Psoas muscle (tissue), 8 donors: ENCODE data around the gene CCDC97. TPM values are rescaled to one million over a fixed set of nuclear protein-coding genes. Genes with fewer than 3 reads are reported as not detected.

Source experiments
- ATAC-seq, 4 donors: fragments of 200-7000 bp; cut with Tn5 transposase; one replicate each; pipeline ENCODE4 v1.9.1; 2020; ENCODE audit warnings: moderate library complexity in 3 of 4, mild to moderate bottlenecking in 2 of 4
- DNase-seq, 2 donors: peaks; one replicate each; pipeline ENCODE4 v3.0.0-alpha.2; 2020
- H3K27ac ChIP-seq: fragments of 200-600 bp; one replicate; pipeline ENCODE4 v1.8.0; 2022
- H3K27me3 ChIP-seq, 3 donors: fragments of 200-600 bp in 1 of 3; one replicate each; pipeline versions ENCODE4 v1.6.1 to v1.8.0; 2013 to 2022; ENCODE audit warnings: low read length in 2 of 3, mild to moderate bottlenecking in 2 of 3, moderate library complexity in 1 of 3; ENCODE audit not compliant: insufficient read depth in 3 of 3
- H3K36me3 ChIP-seq, 2 donors: fragments of 200-600 bp in 1 of 2; one replicate each; pipeline versions ENCODE4 v1.6.1 to v1.8.0; 2013 to 2022; ENCODE audit warnings: low read depth in 1 of 2, mild to moderate bottlenecking in 1 of 2, moderate library complexity in 1 of 2; ENCODE audit not compliant: insufficient read depth in 1 of 2
- H3K4me1 ChIP-seq: fragments of 200-600 bp; one replicate; pipeline ENCODE4 v1.8.0; 2022
- H3K4me3 ChIP-seq: fragments of 200-600 bp; one replicate; pipeline ENCODE4 v1.8.0; 2022; ENCODE audit warnings: mild to moderate bottlenecking
- H3K9me3 ChIP-seq: fragments of 200-600 bp; one replicate; pipeline ENCODE4 v1.8.0; 2022
- WGBS, 3 donors: extraction: QIAGEN DNeasy Blood & Tissue Kit; methylation state at CpG; one replicate each; pipeline versions ENCODE4 v1.1.6 to v1.1.7; 2013; 5-methylcytosine and 5-hydroxymethylcytosine counted together
- intact Hi-C, 2 donors: fragments of 100-400 bp; cut with DNase I; formaldehyde crosslinking; loops; one replicate each; pipeline versions ENCODE4 v1.11.0 to v1.14.2; 2022
- polyA plus RNA-seq, 3 donors: library from polyadenylated mRNA; stranded (reverse); fragments of 200-250 nt; gene quantifications; one replicate each; pipeline ENCODE4 v1.2.3, GENCODE V29; 2013
- total RNA-seq, 4 donors: library from RNA; stranded (reverse); fragmentation: NEBNext Ultra II Directional in 2 of 4; extraction: Animal tissue kit (Norgen Biotek cat#: 25700) in 2 of 4; gene quantifications; one replicate each; pipeline versions ENCODE4 v1.2.1 to v1.2.4, GENCODE V29; 2021 to 2023
- TF ChIP-seq, protein P1 (sequence below): fragments of 200-600 bp; IDR thresholded peaks from one replicate; pipeline ENCODE4 v1.8.0; 2022; ENCODE audit warnings: antibody characterized with exemption
- donor health status: healthy with polysubstance abuse.
- donor health status: DM: no; HTN: no; CAD: no; lungs with moderate emphysema.
- donor health status: Bipolar disorder and iron deficiency.
- donor health status: healthy.
- donor health status: DM: yes; HTN: yes; CAD: no.
- donor health status: DM: no; HTN: no; CAD: no.
- donor health status: DM: no; HTN: no; CAD: no.
- donor health status: DM: yes; HTN: yes; CAD: no.

The CCDC97 gene
- total and polyA plus RNA-seq, 7 donors: 13.7 to 25.7 (median 19.9) TPM

GRCh38 chr19:41297628-41298347, 12.2 kb upstream of the CCDC97 start:
- Histone ChIP-seq H3K4me1 (peaks cover 32% of the 10 kb centered on the region), H3K27me3 (no peaks in the 10 kb centered on the region), H3K4me3 (no peak overlapping the region), H3K36me3 (peaks cover 13 to 71% of the 10 kb centered on the region in 2 donors), H3K9me3 (no peaks in the 10 kb centered on the region), H3K27ac (peak overlapping the region; percentile 82)
- WGBS, 3 donors: 35 to 44% (median 43%) methylated on average over 7 of the region's 7 CpGs
- peak in 1 of 4 donors; percentile 22 for ATAC-seq
- DNase-seq: no peak
- TF ChIP-seq, protein P1, sequence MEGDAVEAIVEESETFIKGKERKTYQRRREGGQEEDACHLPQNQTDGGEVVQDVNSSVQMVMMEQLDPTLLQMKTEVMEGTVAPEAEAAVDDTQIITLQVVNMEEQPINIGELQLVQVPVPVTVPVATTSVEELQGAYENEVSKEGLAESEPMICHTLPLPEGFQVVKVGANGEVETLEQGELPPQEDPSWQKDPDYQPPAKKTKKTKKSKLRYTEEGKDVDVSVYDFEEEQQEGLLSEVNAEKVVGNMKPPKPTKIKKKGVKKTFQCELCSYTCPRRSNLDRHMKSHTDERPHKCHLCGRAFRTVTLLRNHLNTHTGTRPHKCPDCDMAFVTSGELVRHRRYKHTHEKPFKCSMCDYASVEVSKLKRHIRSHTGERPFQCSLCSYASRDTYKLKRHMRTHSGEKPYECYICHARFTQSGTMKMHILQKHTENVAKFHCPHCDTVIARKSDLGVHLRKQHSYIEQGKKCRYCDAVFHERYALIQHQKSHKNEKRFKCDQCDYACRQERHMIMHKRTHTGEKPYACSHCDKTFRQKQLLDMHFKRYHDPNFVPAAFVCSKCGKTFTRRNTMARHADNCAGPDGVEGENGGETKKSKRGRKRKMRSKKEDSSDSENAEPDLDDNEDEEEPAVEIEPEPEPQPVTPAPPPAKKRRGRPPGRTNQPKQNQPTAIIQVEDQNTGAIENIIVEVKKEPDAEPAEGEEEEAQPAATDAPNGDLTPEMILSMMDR: no peak
- intact Hi-C loops: no loop called here

DNA sequence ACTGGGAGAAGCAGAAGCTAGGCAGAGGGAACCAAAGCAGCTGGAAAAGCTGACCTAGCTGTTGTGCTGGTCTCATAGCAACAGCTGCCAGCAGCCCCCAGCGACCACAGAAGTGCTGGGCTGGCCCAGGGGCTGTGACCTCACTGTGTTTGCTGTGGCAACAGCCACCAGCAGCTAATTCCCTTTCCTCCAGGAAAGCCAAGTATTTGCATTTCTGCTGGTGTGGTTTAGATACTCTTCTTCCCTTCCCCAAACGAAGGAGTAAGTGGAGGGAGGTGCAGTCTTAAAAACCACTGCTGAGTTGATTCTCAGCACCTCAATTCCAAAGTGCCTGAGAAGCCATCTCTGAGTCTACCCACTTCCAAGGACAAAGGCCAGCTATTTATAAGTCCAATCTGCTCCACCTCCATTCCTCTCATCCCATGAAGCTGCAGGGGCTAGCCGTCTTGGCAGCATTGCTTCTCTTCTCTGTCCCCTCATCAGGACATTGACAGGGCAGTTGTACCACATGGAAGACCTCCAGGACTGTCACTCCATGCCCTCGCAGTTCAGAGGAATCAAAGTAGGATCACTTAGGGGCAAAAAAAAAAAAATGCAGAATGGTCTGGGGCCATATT, 11.5 kb upstream of the CCDC97 start:
- peaks cover 32% of the 10 kb centered on the region for H3K4me1 ChIP-seq

GRCh38 chr19:41299046-41299754, 10.8 kb upstream of the CCDC97 start:
- TF ChIP-seq, protein P1: no peak
- H3K36me3 ChIP-seq: peaks cover 13 to 71% of the 10 kb centered on the region in 2 donors
- DNase-seq (peak in 1 of 2 donors; percentile 49), ATAC-seq (peak; percentile 11 to 52 (median 36))
- intact Hi-C loops: no loop called here
- H3K4me1 ChIP-seq: peaks cover 32% of the 10 kb centered on the region
- 19 to 26% (median 26%) methylated on average over 10 of the region's 10 CpGs for WGBS, 3 donors
- H3K9me3 ChIP-seq: no peaks in the 10 kb centered on the region
- H3K27me3 ChIP-seq: no peaks in the 10 kb centered on the region
- H3K4me3 ChIP-seq: no peak overlapping the region
- H3K27ac ChIP-seq: peak overlapping the region; percentile 82

More for the DNA sequence above, 11.5 kb upstream of the CCDC97 start:
- H3K36me3 ChIP-seq: peaks cover 15 to 71% of the 10 kb centered on the region in 2 donors
- DNase-seq (peak; percentile 75 to 88), ATAC-seq (peak; percentile 23 to 38 (median 30))
- no peaks in the 10 kb centered on the region for H3K27me3 ChIP-seq
- H3K4me3 ChIP-seq: no peak overlapping the region
- TF ChIP-seq, protein P1: no peak
- H3K9me3 ChIP-seq: no peaks in the 10 kb centered on the region
- peak overlapping the region; percentile 82 for H3K27ac ChIP-seq
- 7 to 8% (median 8%) methylated on average over 4 of the region's 4 CpGs for WGBS, 3 donors
- intact Hi-C loops: no loop called here

DNA sequence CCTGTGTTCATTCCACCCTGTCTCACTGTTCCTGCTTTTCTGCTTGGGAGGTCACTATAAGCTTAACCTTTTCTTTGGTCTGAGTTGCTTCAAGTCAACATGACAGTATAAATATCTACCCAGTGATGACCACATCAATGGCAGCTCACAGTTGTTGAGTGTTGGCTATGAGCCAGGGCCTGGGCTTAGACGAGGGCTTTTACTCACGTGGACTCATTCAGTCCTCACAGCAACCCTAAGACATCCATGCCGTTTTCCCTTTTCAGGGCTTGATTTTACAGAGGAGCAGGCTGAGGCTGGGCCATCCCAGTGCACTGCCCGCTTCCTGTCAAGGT, 10.2 kb upstream of the CCDC97 start:
- H3K4me1 ChIP-seq: peaks cover 32% of the 10 kb centered on the region
- intact Hi-C loops: no loop called here

More for the DNA sequence above, 10.2 kb upstream of the CCDC97 start:
- Histone ChIP-seq H3K4me3 (no peak overlapping the region), H3K27me3 (no peaks in the 10 kb centered on the region), H3K9me3 (no peaks in the 10 kb centered on the region), H3K27ac (peak overlapping the region; percentile 82), H3K36me3 (peaks cover 11 to 71% of the 10 kb centered on the region in 2 donors)
- DNase-seq (peak; percentile 80 to 89), ATAC-seq (peak; percentile 78 to 87 (median 86))
- WGBS, 3 donors: 24 to 26% (median 25%) methylated on average over 4 of the region's 4 CpGs
- TF ChIP-seq, protein P1: no peak
